WTC11 (cell line): ENCODE results near the gene SYS1. TPM values are rescaled to one million over a fixed set of nuclear protein-coding genes. Genes with fewer than 3 reads are reported as not detected.

ENCODE experiments used
- ATAC-seq: fragments of 200-7000 bp; cut with Tn5 transposase; 2 replicates; pipeline ENCODE4 v1.10.0; 2021; ENCODE audit warnings: mild to moderate bottlenecking, moderate library complexity
- CTCF ChIA-PET: fragments of 300-600 bp; sonication (Branson Sonifier 250); formaldehyde crosslinking; loops from one replicate; lab custom pipeline; 2021; ENCODE audit warnings: antibody characterized with exemption; lab: Charles Lee
- POLR2A ChIA-PET: fragments of 350-600 bp; sonication (Branson Sonifier 250); formaldehyde crosslinking; loops from one replicate; lab custom pipeline; 2021; ENCODE audit warnings: antibody characterized with exemption; lab: Charles Lee
- DNase-seq: peaks from one replicate; pipeline ENCODE4 v3.0.0; 2021; ENCODE audit warnings: low spot score
- H3K27ac Mint-ChIP-seq: 2 replicates; pipeline ENCODE4 v1.8.0; 2021; ENCODE audit warnings: mixed read lengths
- H3K27me3 Mint-ChIP-seq: 2 replicates; pipeline ENCODE4 v1.8.0; 2021; ENCODE audit warnings: low read depth, mild to moderate bottlenecking, moderate library complexity, mixed read lengths
- H3K36me3 Mint-ChIP-seq: 2 replicates; pipeline ENCODE4 v1.8.0; 2021; ENCODE audit warnings: mixed read lengths
- H3K4me1 Mint-ChIP-seq: 2 replicates; pipeline ENCODE4 v1.8.0; 2022; ENCODE audit warnings: mixed read lengths
- H3K4me3 Mint-ChIP-seq: 2 replicates; pipeline ENCODE4 v1.8.0; 2021; ENCODE audit warnings: mild to moderate bottlenecking, moderate library complexity, mixed read lengths
- H3K9me3 Mint-ChIP-seq: 2 replicates; pipeline ENCODE4 v1.8.0; 2021; ENCODE audit warnings: mixed read lengths
- AR ChIP-seq: fragments of 250-450 bp; sonication (Bioruptor Pico); IDR thresholded peaks from 2 replicates; pipeline ENCODE4 v1.9.0; 2021; ENCODE audit warnings: mild to moderate bottlenecking
- ATF1 ChIP-seq: sonication (generic); formaldehyde crosslinking; IDR thresholded peaks from 2 replicates; pipeline ENCODE4 v1.8.1; 2023; ENCODE audit warnings: mild to moderate bottlenecking, moderate library complexity, missing genetic modification reagents
- GABPB1 ChIP-seq: sonication (generic); formaldehyde crosslinking; IDR thresholded peaks from 2 replicates; pipeline ENCODE4 v1.8.1; 2023; ENCODE audit warnings: mild to moderate bottlenecking, missing genetic modification reagents
- RELA ChIP-seq: sonication (generic); formaldehyde crosslinking; IDR thresholded peaks from 2 replicates; pipeline ENCODE4 v1.8.1; 2022; ENCODE audit warnings: missing genetic modification reagents, mild to moderate bottlenecking, borderline replicate concordance
- TEAD4 ChIP-seq: sonication (generic); formaldehyde crosslinking; IDR thresholded peaks from 2 replicates; pipeline ENCODE4 v1.8.0; 2022; ENCODE audit warnings: mild to moderate bottlenecking, missing genetic modification reagents
- TP53 ChIP-seq: sonication (generic); formaldehyde crosslinking; IDR thresholded peaks from 2 replicates; pipeline ENCODE4 v1.8.1; 2023; ENCODE audit warnings: mild to moderate bottlenecking, missing genetic modification reagents
- ZNF121 ChIP-seq: sonication (generic); formaldehyde crosslinking; IDR thresholded peaks from 2 replicates; pipeline ENCODE4 v1.8.0; 2023; ENCODE audit warnings: missing genetic modification reagents
- total RNA-seq: library from RNA; stranded (reverse); gene quantifications from 3 replicates; pipeline ENCODE4 v1.2.3, GENCODE V29; 2021
- TF ChIP-seq, protein P1 (sequence below): sonication (generic); formaldehyde crosslinking; IDR thresholded peaks from 2 replicates; pipeline ENCODE4 v1.8.1; 2023; ENCODE audit warnings: mild to moderate bottlenecking, missing genetic modification reagents, moderate library complexity
- TF ChIP-seq, protein P2 (sequence below): sonication (generic); formaldehyde crosslinking; IDR thresholded peaks from 2 replicates; pipeline ENCODE4 v1.8.0; 2023; ENCODE audit warnings: missing genetic modification reagents, mild to moderate bottlenecking, borderline replicate concordance
- TF ChIP-seq, protein P3 (sequence below): sonication (generic); formaldehyde crosslinking; IDR thresholded peaks from 2 replicates; pipeline ENCODE4 v1.8.1; 2023; ENCODE audit warnings: mild to moderate bottlenecking, missing genetic modification reagents, borderline replicate concordance

SYS1 gene
- total RNA-seq, 1 experiment from 2014 or later = 16.4 TPM

DNA sequence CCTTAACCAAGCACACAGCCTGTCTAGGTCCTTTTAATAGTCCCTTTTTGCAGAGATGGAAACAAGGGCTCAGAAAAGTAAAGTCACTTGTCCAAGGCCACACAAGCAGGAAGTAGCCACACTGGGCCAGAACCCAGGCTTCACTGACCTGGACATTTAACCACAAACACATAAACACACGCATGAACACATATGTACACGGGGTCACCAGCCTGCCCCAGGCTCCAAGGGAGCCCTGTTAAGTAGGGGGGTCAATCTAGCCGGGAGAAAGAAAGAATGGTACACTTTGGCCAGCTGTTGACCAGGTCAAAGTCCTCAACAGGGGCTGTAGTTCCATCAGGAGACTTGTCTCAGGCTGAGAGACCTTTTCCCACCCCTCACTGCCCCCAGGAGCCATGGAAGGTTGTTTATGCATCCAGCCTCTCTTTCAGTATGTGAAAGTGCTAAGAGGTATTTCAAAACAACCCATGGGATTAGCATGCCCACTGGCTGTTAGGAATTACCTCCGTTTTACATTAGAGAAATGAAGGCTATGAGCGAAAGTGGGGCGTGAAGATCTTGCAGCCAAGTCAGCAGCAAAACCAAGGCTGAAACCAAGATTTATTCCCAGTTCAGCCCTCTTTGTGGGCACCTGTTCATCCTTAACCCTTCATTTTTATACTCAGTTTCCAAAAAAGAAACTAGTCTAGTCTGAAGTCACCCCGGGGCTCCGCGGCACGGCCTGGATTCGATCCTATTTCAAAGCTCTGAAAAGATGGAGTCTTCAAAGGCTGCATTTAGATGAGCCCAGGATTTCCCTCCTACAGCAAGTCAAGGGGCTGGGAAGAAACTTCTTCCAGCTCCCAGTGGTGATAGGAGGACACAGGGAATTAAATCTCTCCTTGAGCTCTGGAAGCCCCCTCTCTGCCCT lies 24.6 kb upstream of the SYS1 start:
- CTCF ChIA-PET = interaction anchor here (1.0 to 2.7 kb wide), 5 partner anchors 10 to 99 kb away, joined by 3 to 12 read pairs (median 7); partner anchors contain the start of genes SDC4 and SYS1
- ATAC-seq (no peak), DNase-seq (no peak)
- Mint-ChIP-seq H3K4me1 (peaks cover 75% of the 10 kb centered on the region), H3K9me3 (no peaks in the 10 kb centered on the region), H3K36me3 (peaks cover 10% of the 10 kb centered on the region), H3K27me3 (no peaks in the 10 kb centered on the region), H3K4me3 (no peak overlapping the region), H3K27ac (peak overlapping the region; percentile 95)
- POLR2A ChIA-PET = no interaction called here
- TF ChIP-seq GABPB1 (CRISPR knock-in tag) = 0 out of 2 replicates have a peak, but pooled peaks have one; percentile 33
- TF ChIP-seq TEAD4 (CRISPR knock-in tag) = no peak
- no peak for TF ChIP-seq RELA (CRISPR knock-in tag)
- TF ChIP-seq AR (CRISPR knock-in tag) = no peak
- TF ChIP-seq, protein P1, sequence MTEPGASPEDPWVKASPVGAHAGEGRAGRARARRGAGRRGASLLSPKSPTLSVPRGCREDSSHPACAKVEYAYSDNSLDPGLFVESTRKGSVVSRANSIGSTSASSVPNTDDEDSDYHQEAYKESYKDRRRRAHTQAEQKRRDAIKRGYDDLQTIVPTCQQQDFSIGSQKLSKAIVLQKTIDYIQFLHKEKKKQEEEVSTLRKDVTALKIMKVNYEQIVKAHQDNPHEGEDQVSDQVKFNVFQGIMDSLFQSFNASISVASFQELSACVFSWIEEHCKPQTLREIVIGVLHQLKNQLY = no peak
- no peak for TF ChIP-seq ZNF121 (CRISPR knock-in tag)

- no peak overlapping the region for H3K4me3 Mint-ChIP-seq
- H3K9me3 Mint-ChIP-seq = no peaks in the 10 kb centered on the region
- CTCF ChIA-PET = interaction anchor here (1.0 to 2.7 kb wide), 2 partner anchors 34 to 98 kb away, joined by 5 to 12 read pairs; no protein-coding TSS in a partner anchor
- H3K36me3 Mint-ChIP-seq = peaks cover 10% of the 10 kb centered on the region
- TF ChIP-seq TP53 = no peak
- TF ChIP-seq, protein P2, sequence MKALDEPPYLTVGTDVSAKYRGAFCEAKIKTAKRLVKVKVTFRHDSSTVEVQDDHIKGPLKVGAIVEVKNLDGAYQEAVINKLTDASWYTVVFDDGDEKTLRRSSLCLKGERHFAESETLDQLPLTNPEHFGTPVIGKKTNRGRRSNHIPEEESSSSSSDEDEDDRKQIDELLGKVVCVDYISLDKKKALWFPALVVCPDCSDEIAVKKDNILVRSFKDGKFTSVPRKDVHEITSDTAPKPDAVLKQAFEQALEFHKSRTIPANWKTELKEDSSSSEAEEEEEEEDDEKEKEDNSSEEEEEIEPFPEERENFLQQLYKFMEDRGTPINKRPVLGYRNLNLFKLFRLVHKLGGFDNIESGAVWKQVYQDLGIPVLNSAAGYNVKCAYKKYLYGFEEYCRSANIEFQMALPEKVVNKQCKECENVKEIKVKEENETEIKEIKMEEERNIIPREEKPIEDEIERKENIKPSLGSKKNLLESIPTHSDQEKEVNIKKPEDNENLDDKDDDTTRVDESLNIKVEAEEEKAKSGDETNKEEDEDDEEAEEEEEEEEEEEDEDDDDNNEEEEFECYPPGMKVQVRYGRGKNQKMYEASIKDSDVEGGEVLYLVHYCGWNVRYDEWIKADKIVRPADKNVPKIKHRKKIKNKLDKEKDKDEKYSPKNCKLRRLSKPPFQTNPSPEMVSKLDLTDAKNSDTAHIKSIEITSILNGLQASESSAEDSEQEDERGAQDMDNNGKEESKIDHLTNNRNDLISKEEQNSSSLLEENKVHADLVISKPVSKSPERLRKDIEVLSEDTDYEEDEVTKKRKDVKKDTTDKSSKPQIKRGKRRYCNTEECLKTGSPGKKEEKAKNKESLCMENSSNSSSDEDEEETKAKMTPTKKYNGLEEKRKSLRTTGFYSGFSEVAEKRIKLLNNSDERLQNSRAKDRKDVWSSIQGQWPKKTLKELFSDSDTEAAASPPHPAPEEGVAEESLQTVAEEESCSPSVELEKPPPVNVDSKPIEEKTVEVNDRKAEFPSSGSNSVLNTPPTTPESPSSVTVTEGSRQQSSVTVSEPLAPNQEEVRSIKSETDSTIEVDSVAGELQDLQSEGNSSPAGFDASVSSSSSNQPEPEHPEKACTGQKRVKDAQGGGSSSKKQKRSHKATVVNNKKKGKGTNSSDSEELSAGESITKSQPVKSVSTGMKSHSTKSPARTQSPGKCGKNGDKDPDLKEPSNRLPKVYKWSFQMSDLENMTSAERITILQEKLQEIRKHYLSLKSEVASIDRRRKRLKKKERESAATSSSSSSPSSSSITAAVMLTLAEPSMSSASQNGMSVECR (CRISPR knock-in tag) = no peak
- TF ChIP-seq, protein P3, sequence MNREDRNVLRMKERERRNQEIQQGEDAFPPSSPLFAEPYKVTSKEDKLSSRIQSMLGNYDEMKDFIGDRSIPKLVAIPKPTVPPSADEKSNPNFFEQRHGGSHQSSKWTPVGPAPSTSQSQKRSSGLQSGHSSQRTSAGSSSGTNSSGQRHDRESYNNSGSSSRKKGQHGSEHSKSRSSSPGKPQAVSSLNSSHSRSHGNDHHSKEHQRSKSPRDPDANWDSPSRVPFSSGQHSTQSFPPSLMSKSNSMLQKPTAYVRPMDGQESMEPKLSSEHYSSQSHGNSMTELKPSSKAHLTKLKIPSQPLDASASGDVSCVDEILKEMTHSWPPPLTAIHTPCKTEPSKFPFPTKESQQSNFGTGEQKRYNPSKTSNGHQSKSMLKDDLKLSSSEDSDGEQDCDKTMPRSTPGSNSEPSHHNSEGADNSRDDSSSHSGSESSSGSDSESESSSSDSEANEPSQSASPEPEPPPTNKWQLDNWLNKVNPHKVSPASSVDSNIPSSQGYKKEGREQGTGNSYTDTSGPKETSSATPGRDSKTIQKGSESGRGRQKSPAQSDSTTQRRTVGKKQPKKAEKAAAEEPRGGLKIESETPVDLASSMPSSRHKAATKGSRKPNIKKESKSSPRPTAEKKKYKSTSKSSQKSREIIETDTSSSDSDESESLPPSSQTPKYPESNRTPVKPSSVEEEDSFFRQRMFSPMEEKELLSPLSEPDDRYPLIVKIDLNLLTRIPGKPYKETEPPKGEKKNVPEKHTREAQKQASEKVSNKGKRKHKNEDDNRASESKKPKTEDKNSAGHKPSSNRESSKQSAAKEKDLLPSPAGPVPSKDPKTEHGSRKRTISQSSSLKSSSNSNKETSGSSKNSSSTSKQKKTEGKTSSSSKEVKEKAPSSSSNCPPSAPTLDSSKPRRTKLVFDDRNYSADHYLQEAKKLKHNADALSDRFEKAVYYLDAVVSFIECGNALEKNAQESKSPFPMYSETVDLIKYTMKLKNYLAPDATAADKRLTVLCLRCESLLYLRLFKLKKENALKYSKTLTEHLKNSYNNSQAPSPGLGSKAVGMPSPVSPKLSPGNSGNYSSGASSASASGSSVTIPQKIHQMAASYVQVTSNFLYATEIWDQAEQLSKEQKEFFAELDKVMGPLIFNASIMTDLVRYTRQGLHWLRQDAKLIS (CRISPR knock-in tag) = no peak
- no peak for TF ChIP-seq ATF1 (CRISPR knock-in tag)
- TF ChIP-seq, all 79 proteins: peak for 0
- H3K27me3 Mint-ChIP-seq = no peaks in the 10 kb centered on the region
- peaks cover 82% of the 10 kb centered on the region for H3K4me1 Mint-ChIP-seq
- POLR2A ChIA-PET = no interaction called here
- H3K27ac Mint-ChIP-seq = peak overlapping the region; percentile 95
- DNase-seq (no peak), ATAC-seq (no peak)
These were observed 23.9 kb upstream of the SYS1 start for GRCh38 chr20:45339084-45339483.
